Stimulated activated naive CD8-positive, alpha-beta T cell treated with anti-CD3 and anti-CD28 coated beads, Interleukin-15, amount 100 ng/mL, for 72 hours (primary cell): ENCODE data around the gene PIP4P1.
"Not testable (repeated sequence)": the region's sequence is repeated elsewhere in the genome, so short reads cannot be mapped to it uniquely, and the experiment has no call there.

Source experiments
- ATAC-seq: fragments of 150-1000 bp; cut with Tn5 transposase; 2 replicates; pipeline ENCODE4 v1.10.0; 2021; ENCODE audit warnings: mild to moderate bottlenecking, moderate library complexity
- DNase-seq, 2 donors: peaks; one replicate each; pipeline ENCODE4 v3.0.0; 2021 to 2022
- H3K27ac Mint-ChIP-seq, 2 donors: one replicate each; pipeline ENCODE4 v1.8.0; 2022; ENCODE audit warnings: mild to moderate bottlenecking in 2 of 2, mixed read lengths in 2 of 2, moderate library complexity in 2 of 2
- H3K27me3 Mint-ChIP-seq: one replicate; pipeline ENCODE4 v1.8.0; 2022; ENCODE audit warnings: mixed read lengths
- H3K4me1 Mint-ChIP-seq: one replicate; pipeline ENCODE4 v1.8.0; 2022; ENCODE audit warnings: mild to moderate bottlenecking, mixed read lengths
- H3K4me3 Mint-ChIP-seq, 2 donors: one replicate each; pipeline ENCODE4 v1.8.0; 2022; ENCODE audit warnings: mild to moderate bottlenecking in 2 of 2, mixed read lengths in 2 of 2, moderate library complexity in 1 of 2
- H3K9me3 Mint-ChIP-seq, 2 donors: one replicate each; pipeline ENCODE4 v1.8.0; 2022; ENCODE audit warnings: mixed read lengths in 2 of 2

PIP4P1 gene

GRCh38 chr14:20456971-20457370 lies 4.3 kb downstream of the PIP4P1 start:
- no peaks in the 10 kb centered on the region for H3K27me3 Mint-ChIP-seq
- H3K9me3 Mint-ChIP-seq: no peaks in the 10 kb centered on the region
- ATAC-seq (no peak), DNase-seq (no peak)
- H3K4me1 Mint-ChIP-seq: peaks cover 38% of the 10 kb centered on the region
- no peak overlapping the region for H3K4me3 Mint-ChIP-seq
- H3K27ac Mint-ChIP-seq: no peak overlapping the region

GRCh38 chr14:20455355-20456300 lies 5.6 kb downstream of the PIP4P1 start:
- Mint-ChIP-seq H3K4me3 (no peak overlapping the region), H3K27me3 (no peaks in the 10 kb centered on the region), H3K4me1 (peaks cover 36% of the 10 kb centered on the region)

GRCh38 chr14:20454516-20455354 lies 6.5 kb downstream of the PIP4P1 start, which contains the start of the genes APEX1 and OSGEP:
Gene APEX1 (plus strand): TSS chr14:20455226. CDS start chr14:20455646, 420 bp downstream.
Gene OSGEP (minus strand): TSS chr14:20454812. CDS start chr14:20454683, 129 bp downstream.
- no peaks in the 10 kb centered on the region for H3K27me3 Mint-ChIP-seq
- H3K4me3 Mint-ChIP-seq: peak within 1 kb of the TSS; percentile 11 to 27
- DNase-seq (peak; percentile 95 to 99), ATAC-seq (peak; percentile 92)
- H3K9me3 Mint-ChIP-seq: no peaks in the 10 kb centered on the region
- H3K4me1 Mint-ChIP-seq: peaks cover 27% of the 10 kb centered on the region
- H3K27ac Mint-ChIP-seq: no peak within 1 kb of the TSS

More at GRCh38 chr14:20455355-20456300, 5.6 kb downstream of the PIP4P1 start:
- ATAC-seq (peak; percentile 75), DNase-seq (no peak)
- no peaks in the 10 kb centered on the region for H3K9me3 Mint-ChIP-seq
- H3K27ac Mint-ChIP-seq: no peak overlapping the region

DNA sequence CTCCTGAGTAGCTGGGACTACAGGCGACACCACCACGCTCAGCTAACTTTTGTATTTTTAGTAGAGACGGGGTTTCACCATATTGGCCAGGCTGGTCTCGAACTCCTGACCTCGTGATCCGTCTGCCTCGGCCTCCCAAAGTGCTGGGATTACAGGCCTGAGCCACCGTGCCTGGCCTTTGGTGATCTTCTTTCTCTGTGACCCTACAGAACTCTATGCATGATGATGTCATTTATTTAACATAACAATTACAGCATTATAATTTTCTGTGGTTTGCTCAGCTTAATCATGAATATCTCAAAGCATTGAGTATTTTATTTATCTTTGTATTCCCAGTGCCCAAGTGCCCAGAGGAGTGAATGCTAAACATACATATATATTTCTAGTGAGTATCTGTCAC lies 8.4 kb downstream of the PIP4P1 start:
- not testable (repeated sequence) for ATAC-seq, H3K27ac Mint-ChIP-seq
- peak overlapping the region; percentile 4 to 53 for H3K4me3 Mint-ChIP-seq

DNA sequence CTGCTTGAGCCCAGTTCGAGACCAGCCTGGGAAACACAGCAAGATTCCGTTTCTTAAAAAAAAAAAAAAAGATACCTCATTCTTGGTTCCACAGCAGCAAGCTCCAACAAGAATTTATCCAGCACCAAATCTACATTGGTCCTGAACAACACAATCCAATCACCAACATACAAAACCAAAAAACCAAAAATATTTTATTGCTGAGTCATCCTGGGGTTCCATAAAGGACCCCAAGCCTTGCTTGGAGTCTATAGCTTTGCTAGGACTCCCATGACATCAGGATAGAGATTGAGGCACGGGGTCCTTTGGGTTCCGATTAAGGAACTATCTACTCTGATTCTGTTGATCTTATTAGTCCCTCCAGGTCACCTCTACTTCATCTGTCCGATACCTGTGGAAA lies 14.3 kb downstream of the PIP4P1 start:
- H3K27ac Mint-ChIP-seq: no peak overlapping the region
- H3K27me3 Mint-ChIP-seq: no peaks in the 10 kb centered on the region
- no peak overlapping the region for H3K4me3 Mint-ChIP-seq
- no peaks in the 10 kb centered on the region for H3K9me3 Mint-ChIP-seq
- H3K4me1 Mint-ChIP-seq: peaks cover 10% of the 10 kb centered on the region
- DNase-seq (no peak), ATAC-seq (no peak)

More for the DNA sequence above, 8.4 kb downstream of the PIP4P1 start:
- not testable (repeated sequence) for H3K9me3 Mint-ChIP-seq, DNase-seq, H3K27me3 Mint-ChIP-seq
- peaks cover 14% of the 10 kb centered on the region for H3K4me1 Mint-ChIP-seq

- not testable (repeated sequence) for H3K27me3 Mint-ChIP-seq, H3K27ac Mint-ChIP-seq, ATAC-seq, DNase-seq, H3K4me3 Mint-ChIP-seq, H3K9me3 Mint-ChIP-seq
- peaks cover 29% of the 10 kb centered on the region for H3K4me1 Mint-ChIP-seq
Measured at GRCh38 chr14:20443650-20444049, 17.6 kb downstream of the PIP4P1 start.

DNA sequence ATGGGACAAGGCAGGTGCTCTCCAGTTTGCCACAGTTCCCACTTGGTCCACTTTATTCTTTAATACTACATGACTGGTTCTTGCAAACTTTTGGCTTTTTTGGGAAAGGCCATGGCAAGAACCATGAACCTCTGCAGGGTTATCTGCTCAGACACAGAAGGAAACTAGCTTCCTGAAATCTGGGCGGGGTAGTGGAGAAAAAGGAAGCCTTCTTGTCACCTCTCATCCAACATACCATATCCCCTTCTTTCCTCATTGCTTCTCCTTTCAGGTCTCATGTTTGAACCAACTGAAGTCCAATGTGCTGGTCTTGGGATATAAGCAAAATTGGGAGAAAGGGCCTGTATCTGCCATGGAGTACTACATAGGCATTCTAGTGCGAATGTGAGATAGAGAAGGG lies 19.8 kb downstream of the PIP4P1 start:
- ATAC-seq (peak; percentile 6), DNase-seq (no peak)
- Mint-ChIP-seq H3K27me3 (no peaks in the 10 kb centered on the region), H3K4me1 (peaks cover 29% of the 10 kb centered on the region), H3K27ac (no peak overlapping the region), H3K9me3 (no peaks in the 10 kb centered on the region), H3K4me3 (peak overlapping the region in 1 of 2 donors; percentile 75)

GRCh38 chr14:20440882-20441281 lies 20.4 kb downstream of the PIP4P1 start:
- Mint-ChIP-seq H3K4me3 (peak overlapping the region; percentile 75 to 76), H3K4me1 (peaks cover 29% of the 10 kb centered on the region), H3K27ac (peak overlapping the region; percentile 87 to 97), H3K9me3 (no peaks in the 10 kb centered on the region), H3K27me3 (no peaks in the 10 kb centered on the region)
- DNase-seq (peak; percentile 38 to 55), ATAC-seq (peak; percentile 90)

GRCh38 chr14:20440465-20440864 lies 20.8 kb downstream of the PIP4P1 start:
- Mint-ChIP-seq H3K9me3 (no peaks in the 10 kb centered on the region), H3K4me1 (peaks cover 29% of the 10 kb centered on the region), H3K4me3 (peak overlapping the region; percentile 75 to 76), H3K27ac (peak overlapping the region; percentile 51 to 87), H3K27me3 (no peaks in the 10 kb centered on the region)
- DNase-seq: no peak
- ATAC-seq: peak; percentile 53

- ATAC-seq (no peak), DNase-seq (no peak)
- H3K27me3 Mint-ChIP-seq: no peaks in the 10 kb centered on the region
- H3K9me3 Mint-ChIP-seq: no peaks in the 10 kb centered on the region
- H3K4me1 Mint-ChIP-seq: peaks cover 29% of the 10 kb centered on the region
- no peak overlapping the region for H3K4me3 Mint-ChIP-seq
- no peak overlapping the region for H3K27ac Mint-ChIP-seq
Measured at GRCh38 chr14:20438664-20439063, 22.6 kb downstream of the PIP4P1 start.

DNA sequence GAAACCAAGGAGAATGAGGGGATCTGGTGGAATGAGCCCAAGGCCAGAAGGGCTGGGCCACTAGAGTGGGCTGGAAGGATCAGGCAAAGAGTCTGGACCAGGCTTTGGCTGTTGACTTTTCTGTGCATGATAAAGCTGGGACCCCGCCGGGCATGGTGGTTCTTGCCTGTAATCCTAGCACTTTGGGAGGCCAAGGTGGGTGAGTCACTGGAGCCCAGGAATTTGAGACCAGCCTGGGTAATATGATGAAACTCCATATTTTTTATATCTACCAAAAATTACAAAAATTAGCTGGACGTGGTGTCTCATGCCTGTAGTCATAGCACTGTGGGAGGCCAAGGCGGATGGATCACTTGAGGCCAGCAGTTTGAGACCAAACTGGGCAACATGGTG lies 24.9 kb downstream of the PIP4P1 start:
- Mint-ChIP-seq H3K27me3 (no peaks in the 10 kb centered on the region), H3K4me3 (no peak overlapping the region), H3K4me1 (peaks cover 16% of the 10 kb centered on the region), H3K27ac (no peak overlapping the region), H3K9me3 (no peaks in the 10 kb centered on the region)
- DNase-seq (no peak), ATAC-seq (no peak)

- ATAC-seq: no peak
- Mint-ChIP-seq H3K9me3 (no peaks in the 10 kb centered on the region), H3K27ac (peak within 1 kb of the TSS in 1 of 2 donors; percentile 97), H3K4me1 (peaks cover 11% of the 10 kb centered on the region), H3K27me3 (no peaks in the 10 kb centered on the region), H3K4me3 (no peak within 1 kb of the TSS)
- DNase-seq: no peak
Measured at GRCh38 chr14:20435582-20436362, 25.5 kb downstream of the PIP4P1 start, which contains the start of gene KLHL33. Gene KLHL33 (minus strand): TSS chr14:20436166. CDS start chr14:20435811, 355 bp downstream.

- ATAC-seq (no peak), DNase-seq (no peak)
- no peaks in the 10 kb centered on the region for H3K9me3 Mint-ChIP-seq
- H3K27me3 Mint-ChIP-seq: no peaks in the 10 kb centered on the region
- H3K4me1 Mint-ChIP-seq: peaks cover 9% of the 10 kb centered on the region
- no peak overlapping the region for H3K4me3 Mint-ChIP-seq
- H3K27ac Mint-ChIP-seq: no peak overlapping the region
Measured at GRCh38 chr14:20434701-20435581, 26.3 kb downstream of the PIP4P1 start.
